Astrocyte of the spinal cord (primary cell): ENCODE results near the gene SLC13A5.

ENCODE experiments used
- DNase-seq: peaks from one replicate; pipeline ENCODE4 v3.0.0; 2011; ENCODE audit warnings: low read depth, low spot score
- H3K4me3 ChIP-seq: 2 replicates; pipeline ENCODE4 v1.5.1; 2011; ENCODE audit warnings: low read depth, mild to moderate bottlenecking, low read length, moderate library complexity
- CTCF ChIP-seq: IDR thresholded peaks from 2 replicates; pipeline ENCODE4 v1.5.1; 2012; ENCODE audit warnings: low read depth, mild to moderate bottlenecking, low read length, inconsistent platforms
- in situ Hi-C: cut with HindIII; loops from 2 replicates; pipeline ENCODE4 v1.10.0; 2017; ENCODE audit warnings: low sequenced_read_pairs

The SLC13A5 gene

DNA sequence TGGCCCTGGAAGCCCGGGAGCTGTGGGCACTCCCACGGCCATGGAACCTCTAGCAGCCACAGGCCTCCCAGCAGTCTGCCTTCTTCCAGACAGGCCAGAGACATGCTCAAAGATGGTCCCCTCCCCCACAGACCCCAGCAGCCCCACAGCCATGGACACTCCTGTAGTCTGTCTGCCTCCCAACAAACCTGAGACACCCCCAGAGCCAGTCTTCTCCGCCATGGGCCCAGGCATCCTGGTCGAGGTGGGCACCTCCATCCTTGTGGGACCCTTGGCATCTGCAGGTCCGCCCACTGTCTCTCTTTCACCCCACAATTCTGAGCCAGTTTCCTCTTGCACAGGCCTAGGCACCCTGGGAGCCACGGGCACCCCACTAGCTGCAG, 75.7 kb downstream of the SLC13A5 start:
- TF ChIP-seq CTCF = no peak
- no peak overlapping the region for H3K4me3 ChIP-seq
- no peak for DNase-seq
- in situ Hi-C loops = no loop called here

DNA sequence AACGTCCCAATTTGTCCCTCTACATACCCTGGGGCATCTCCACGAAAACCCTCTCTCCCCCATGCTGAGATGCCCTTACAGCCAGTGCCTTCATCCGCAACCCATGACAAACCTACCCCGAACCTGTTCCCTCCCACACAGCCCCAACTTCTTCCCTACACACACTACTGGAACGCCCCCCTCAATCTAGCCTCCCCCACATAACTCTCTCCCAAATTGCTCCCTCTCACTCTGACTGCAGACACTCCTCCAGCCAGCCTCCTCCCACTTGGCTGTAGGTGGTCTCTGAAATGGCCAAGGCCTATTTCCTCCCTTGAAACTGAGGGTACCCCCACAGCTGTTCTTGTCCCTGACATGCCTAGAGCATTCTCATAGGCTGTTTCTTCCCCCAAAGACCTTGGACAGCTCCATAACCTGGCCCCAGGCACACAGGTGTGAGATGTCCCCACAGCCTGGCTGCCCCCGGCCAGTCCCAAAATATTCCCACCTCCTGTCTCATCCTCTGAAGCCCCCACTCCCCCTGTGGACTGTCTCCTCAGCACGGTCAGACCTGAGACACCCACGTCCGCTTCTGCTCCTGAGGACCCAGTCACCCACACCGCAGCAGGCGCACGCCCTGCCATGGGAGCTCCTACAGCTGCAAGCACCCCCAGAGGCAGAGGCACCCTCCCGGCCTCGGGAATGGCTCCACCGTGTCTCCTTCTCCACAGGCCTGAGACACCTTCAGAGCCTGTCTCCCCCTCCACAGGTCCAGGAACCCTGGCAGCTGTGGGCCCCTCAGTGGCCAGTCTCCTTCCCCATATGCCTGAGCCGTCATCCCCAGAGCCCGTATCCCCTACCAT, 76.3 kb downstream of the SLC13A5 start:
- in situ Hi-C loops = no loop called here
- no peak for TF ChIP-seq CTCF
- no peak for DNase-seq
- no peak overlapping the region for H3K4me3 ChIP-seq

GRCh38 chr17:6636105-6636504, 77.1 kb downstream of the SLC13A5 start:
- no peak for DNase-seq
- TF ChIP-seq CTCF = no peak
- no peak overlapping the region for H3K4me3 ChIP-seq
- in situ Hi-C loops = no loop called here
